Activated T-helper 1 cell treated with anti-CD3 and anti-CD28 coated beads, Interleukin-12 subunit alpha, Interleukin-12 subunit beta, Interleukin-2, Interleukin-4 antibody, amounts not matched to agents 30 ng/mL and 10 ng/mL and 1 ng/mL, durations not matched to agents 14 hours and 24 hours and 36 hours (primary cell): ENCODE results near the gene SPATC1L. TPM values are rescaled to one million over a fixed set of nuclear protein-coding genes. Genes with fewer than 3 reads are reported as not detected.

Experiments
- DNase-seq: peaks from one replicate; pipeline ENCODE4 v3.0.0; 2021; ENCODE audit warnings: low spot score
- H3K27ac Mint-ChIP-seq: one replicate; pipeline ENCODE4 v1.8.0; 2021; ENCODE audit warnings: mild to moderate bottlenecking, mixed read lengths
- H3K27me3 Mint-ChIP-seq: one replicate; pipeline ENCODE4 v1.8.0; 2022; ENCODE audit warnings: mild to moderate bottlenecking, moderate library complexity, mixed read lengths; ENCODE audit not compliant: insufficient read depth
- H3K36me3 Mint-ChIP-seq: one replicate; pipeline ENCODE4 v1.8.0; 2021; ENCODE audit warnings: low read depth, mixed read lengths
- H3K4me1 Mint-ChIP-seq: one replicate; pipeline ENCODE4 v1.8.0; 2021; ENCODE audit warnings: low read depth, mixed read lengths
- H3K4me3 Mint-ChIP-seq: one replicate; pipeline ENCODE4 v1.8.0; 2021; ENCODE audit warnings: mild to moderate bottlenecking, moderate library complexity, mixed read lengths
- H3K9me3 Mint-ChIP-seq: one replicate; pipeline ENCODE4 v1.8.0; 2021; ENCODE audit warnings: mixed read lengths
- intact Hi-C: fragments of 100-400 bp; cut with micrococcal nuclease; formaldehyde crosslinking; loops from one replicate; pipeline ENCODE4 v1.15.1; 2024
- total RNA-seq: library from RNA; stranded (reverse); gene quantifications from 2 replicates; pipeline ENCODE4 v1.2.3, GENCODE V29; 2022

Gene SPATC1L
- total RNA-seq, 1 donor from 2014 or later = 12.8 TPM

GRCh38 chr21:46220847-46221246 lies 36.6 kb upstream of the SPATC1L start:
- Mint-ChIP-seq H3K27me3 (no peaks in the 10 kb centered on the region), H3K36me3 (peaks cover 18% of the 10 kb centered on the region), H3K4me1 (peaks cover 13% of the 10 kb centered on the region), H3K27ac (no peak overlapping the region), H3K4me3 (no peak overlapping the region), H3K9me3 (no peaks in the 10 kb centered on the region)
- DNase-seq = no peak
- intact Hi-C loops = no loop called here

- H3K27ac Mint-ChIP-seq = no peak overlapping the region
- H3K36me3 Mint-ChIP-seq = peaks cover 13% of the 10 kb centered on the region
- no peak for DNase-seq
- H3K9me3 Mint-ChIP-seq = no peaks in the 10 kb centered on the region
- peaks cover 8% of the 10 kb centered on the region for H3K4me1 Mint-ChIP-seq
- no peaks in the 10 kb centered on the region for H3K27me3 Mint-ChIP-seq
- H3K4me3 Mint-ChIP-seq = no peak overlapping the region
- intact Hi-C loops = no loop called here
Measured at GRCh38 chr21:46220275-46220810, 36.1 kb upstream of the SPATC1L start.

GRCh38 chr21:46219591-46220239 lies 35.5 kb upstream of the SPATC1L start:
- Mint-ChIP-seq H3K9me3 (no peaks in the 10 kb centered on the region), H3K36me3 (peaks cover 13% of the 10 kb centered on the region), H3K4me3 (no peak overlapping the region), H3K27ac (no peak overlapping the region), H3K27me3 (no peaks in the 10 kb centered on the region), H3K4me1 (peaks cover 7% of the 10 kb centered on the region)
- no peak for DNase-seq
- intact Hi-C loops = no loop called here

- H3K27me3 Mint-ChIP-seq = no peaks in the 10 kb centered on the region
- intact Hi-C loops = no loop called here
- H3K4me1 Mint-ChIP-seq = peaks cover 7% of the 10 kb centered on the region
- no peaks in the 10 kb centered on the region for H3K9me3 Mint-ChIP-seq
- no peak overlapping the region for H3K27ac Mint-ChIP-seq
- peaks cover 13% of the 10 kb centered on the region for H3K36me3 Mint-ChIP-seq
- H3K4me3 Mint-ChIP-seq = no peak overlapping the region
- no peak for DNase-seq
Measured at GRCh38 chr21:46218906-46219590, 34.8 kb upstream of the SPATC1L start.

- H3K36me3 Mint-ChIP-seq = peaks cover 13% of the 10 kb centered on the region
- intact Hi-C loops = no loop called here
- peaks cover 7% of the 10 kb centered on the region for H3K4me1 Mint-ChIP-seq
- H3K27me3 Mint-ChIP-seq = no peaks in the 10 kb centered on the region
- no peak overlapping the region for H3K27ac Mint-ChIP-seq
- no peak overlapping the region for H3K4me3 Mint-ChIP-seq
- no peaks in the 10 kb centered on the region for H3K9me3 Mint-ChIP-seq
- no peak for DNase-seq
Measured at GRCh38 chr21:46217511-46218196, 33.4 kb upstream of the SPATC1L start.

GRCh38 chr21:46216132-46216747 lies 32.0 kb upstream of the SPATC1L start:
- Mint-ChIP-seq H3K9me3 (no peaks in the 10 kb centered on the region), H3K36me3 (peaks cover 11% of the 10 kb centered on the region), H3K4me1 (no peaks in the 10 kb centered on the region), H3K27ac (no peak overlapping the region), H3K4me3 (no peak overlapping the region), H3K27me3 (no peaks in the 10 kb centered on the region)
- intact Hi-C loops = no loop called here
- DNase-seq = no peak

- peaks cover 8% of the 10 kb centered on the region for H3K36me3 Mint-ChIP-seq
- H3K27ac Mint-ChIP-seq = no peak overlapping the region
- no peaks in the 10 kb centered on the region for H3K27me3 Mint-ChIP-seq
- intact Hi-C loops = no loop called here
- DNase-seq = no peak
- H3K4me1 Mint-ChIP-seq = no peaks in the 10 kb centered on the region
- no peak overlapping the region for H3K4me3 Mint-ChIP-seq
- no peaks in the 10 kb centered on the region for H3K9me3 Mint-ChIP-seq
Measured at GRCh38 chr21:46215436-46216131, 31.3 kb upstream of the SPATC1L start.

GRCh38 chr21:46214478-46215340 lies 30.4 kb upstream of the SPATC1L start:
- no peak overlapping the region for H3K27ac Mint-ChIP-seq
- intact Hi-C loops = no loop called here

GRCh38 chr21:46213620-46214286 lies 29.5 kb upstream of the SPATC1L start:
- Mint-ChIP-seq H3K4me3 (no peak overlapping the region), H3K36me3 (peaks cover 2% of the 10 kb centered on the region), H3K4me1 (no peaks in the 10 kb centered on the region), H3K27ac (no peak overlapping the region), H3K27me3 (no peaks in the 10 kb centered on the region), H3K9me3 (no peaks in the 10 kb centered on the region)
- no peak for DNase-seq
- intact Hi-C loops = no loop called here

More at GRCh38 chr21:46214478-46215340, 30.4 kb upstream of the SPATC1L start:
- Mint-ChIP-seq H3K9me3 (no peaks in the 10 kb centered on the region), H3K4me3 (no peak overlapping the region), H3K4me1 (no peaks in the 10 kb centered on the region), H3K36me3 (peaks cover 2% of the 10 kb centered on the region), H3K27me3 (no peaks in the 10 kb centered on the region)
- no peak for DNase-seq

- intact Hi-C loops = no loop called here
- peaks cover 2% of the 10 kb centered on the region for H3K36me3 Mint-ChIP-seq
- H3K27ac Mint-ChIP-seq = peak overlapping the region; percentile 36
- no peak overlapping the region for H3K4me3 Mint-ChIP-seq
- no peak for DNase-seq
- no peaks in the 10 kb centered on the region for H3K9me3 Mint-ChIP-seq
- H3K4me1 Mint-ChIP-seq = no peaks in the 10 kb centered on the region
- H3K27me3 Mint-ChIP-seq = no peaks in the 10 kb centered on the region
Measured at GRCh38 chr21:46212721-46213484, 28.6 kb upstream of the SPATC1L start.
